Neural cell (in vitro differentiated cells): Measurements from ENCODE around the gene ZCCHC14. TPM values are rescaled to one million over a fixed set of nuclear protein-coding genes. Genes with fewer than 3 reads are reported as not detected.

Experiments used
- H2AFZ ChIP-seq: fragments of 200-600, 300-800 bp; sonication (generic), shearing (Covaris generic); 2 replicates; pipeline ENCODE4 v1.6.0; 2014; ENCODE audit warnings: low read depth, mild to moderate bottlenecking, antibody characterized with exemption, low read length, moderate library complexity
- H3F3A ChIP-seq: fragments of 200-600 bp; shearing (Covaris generic); 2 replicates; pipeline ENCODE4 v1.6.1; 2016; ENCODE audit warnings: mild to moderate bottlenecking, moderate library complexity, mixed read lengths, antibody characterized with exemption, low read length; ENCODE audit not compliant: insufficient read depth, poor library complexity, severe bottlenecking
- H3K27ac ChIP-seq: fragments of 200-600, 300-800 bp; sonication (generic), shearing (Covaris generic); 2 replicates; pipeline ENCODE4 v1.5.1; 2014; ENCODE audit warnings: mild to moderate bottlenecking, low read length, moderate library complexity
- H3K27me3 ChIP-seq: fragments of 300-800, 200-600 bp; sonication (generic), shearing (Covaris generic); 2 replicates; pipeline ENCODE4 v1.6.0; 2014; ENCODE audit warnings: mild to moderate bottlenecking, low read depth, low read length, moderate library complexity; ENCODE audit not compliant: insufficient read depth
- H3K36me3 ChIP-seq: fragments of 300-800, 200-600 bp; sonication (generic), shearing (Covaris generic); 2 replicates; pipeline ENCODE4 v1.5.1; 2014; ENCODE audit warnings: mild to moderate bottlenecking, antibody characterized with exemption, low read length, moderate library complexity; ENCODE audit not compliant: insufficient read depth
- H3K4me2 ChIP-seq: fragments of 300-800, 200-600 bp; sonication (generic), shearing (Covaris generic); 2 replicates; pipeline ENCODE4 v1.6.0; 2014; ENCODE audit warnings: mild to moderate bottlenecking, low read length
- H3K4me3 ChIP-seq: fragments of 300-800, 200-600 bp; sonication (generic), shearing (Covaris generic); 2 replicates; pipeline ENCODE4 v1.5.1; 2014; ENCODE audit warnings: mild to moderate bottlenecking, low read length, moderate library complexity
- H3K79me2 ChIP-seq: fragments of 200-600 bp; shearing (Covaris generic); replicated peaks from 2 replicates; pipeline ENCODE4 v1.6.0; 2014; ENCODE audit warnings: mild to moderate bottlenecking, low read length, moderate library complexity; ENCODE audit not compliant: insufficient read depth
- H3K9ac ChIP-seq: fragments of 300-800, 200-600 bp; sonication (generic), shearing (Covaris generic); 2 replicates; pipeline ENCODE4 v1.6.1; 2016; ENCODE audit warnings: mild to moderate bottlenecking, low read length, mixed read lengths
- H3K9me2 ChIP-seq: fragments of 200-600 bp; shearing (Covaris generic); 2 replicates; pipeline ENCODE4 v1.6.1; 2016; ENCODE audit warnings: mild to moderate bottlenecking, low read length, mixed read lengths; ENCODE audit not compliant: insufficient read depth
- H3K9me3 ChIP-seq: fragments of 200-600, 300-800 bp; sonication (generic), shearing (Covaris generic); 2 replicates; pipeline ENCODE4 v1.6.1; 2016; ENCODE audit warnings: mild to moderate bottlenecking, mixed run types, low read length, moderate library complexity, mixed read lengths
- H4K20me1 ChIP-seq: fragments of 200-600 bp; shearing (Covaris generic); 2 replicates; pipeline ENCODE4 v1.6.1; 2016; ENCODE audit warnings: mild to moderate bottlenecking, mixed run types; ENCODE audit not compliant: insufficient read depth
- EP300 ChIP-seq: fragments of 450-650 bp; conservative IDR thresholded peaks from 2 replicates; pipeline ENCODE4 v1.6.1; 2014; ENCODE audit warnings: antibody characterized with exemption, mild to moderate bottlenecking, moderate library complexity; ENCODE audit not compliant: poor library complexity, severe bottlenecking
- EZH2 ChIP-seq: fragments of 200-600, 300-800 bp; shearing (Covaris generic), sonication (generic); IDR thresholded peaks from 2 replicates; pipeline ENCODE4 v1.6.1; 2014; ENCODE audit warnings: antibody characterized with exemption, low read length, borderline replicate concordance, mild to moderate bottlenecking; ENCODE audit not compliant: insufficient read depth, poor library complexity, severe bottlenecking
- MXI1 ChIP-seq: fragments of 450-650 bp; conservative IDR thresholded peaks from 2 replicates; pipeline ENCODE4 v1.6.1; 2014; ENCODE audit warnings: antibody characterized with exemption, mild to moderate bottlenecking; ENCODE audit not compliant: poor library complexity, severe bottlenecking
- POLR2AphosphoS5 ChIP-seq: IDR thresholded peaks from 2 replicates; pipeline ENCODE4 v1.6.1; 2012
- RAD21 ChIP-seq: fragments of 450-650 bp; conservative IDR thresholded peaks from 2 replicates; pipeline ENCODE4 v1.6.1; 2014; ENCODE audit warnings: antibody characterized with exemption, mild to moderate bottlenecking, moderate library complexity
- SMC3 ChIP-seq: fragments of 450-650 bp; conservative IDR thresholded peaks from 2 replicates; pipeline ENCODE4 v1.6.1; 2014; ENCODE audit warnings: antibody characterized with exemption, mild to moderate bottlenecking, moderate library complexity; ENCODE audit not compliant: poor library complexity
- TAF1 ChIP-seq: IDR thresholded peaks from 2 replicates; pipeline ENCODE4 v1.6.1; 2012; ENCODE audit warnings: low read depth
- polyA plus RNA-seq: library from polyadenylated mRNA; depleted of rRNA; stranded (reverse); fragments of >200 nt; gene quantifications from 2 replicates; pipeline ENCODE4 v1.2.3, GENCODE V29; 2014
- TF ChIP-seq, protein P1 (sequence below): IDR thresholded peaks from 2 replicates; pipeline ENCODE4 v1.6.1; 2012; ENCODE audit warnings: borderline replicate concordance
- TF ChIP-seq, protein P2 (sequence below): fragments of 450-650 bp; IDR thresholded peaks from 2 replicates; pipeline ENCODE4 v1.5.1; 2014; ENCODE audit warnings: antibody characterized with exemption, mild to moderate bottlenecking, moderate library complexity; ENCODE audit not compliant: poor library complexity, severe bottlenecking

The ZCCHC14 gene
- polyA plus RNA-seq, 1 donor from 2014 or later, result 22.1 TPM

DNA sequence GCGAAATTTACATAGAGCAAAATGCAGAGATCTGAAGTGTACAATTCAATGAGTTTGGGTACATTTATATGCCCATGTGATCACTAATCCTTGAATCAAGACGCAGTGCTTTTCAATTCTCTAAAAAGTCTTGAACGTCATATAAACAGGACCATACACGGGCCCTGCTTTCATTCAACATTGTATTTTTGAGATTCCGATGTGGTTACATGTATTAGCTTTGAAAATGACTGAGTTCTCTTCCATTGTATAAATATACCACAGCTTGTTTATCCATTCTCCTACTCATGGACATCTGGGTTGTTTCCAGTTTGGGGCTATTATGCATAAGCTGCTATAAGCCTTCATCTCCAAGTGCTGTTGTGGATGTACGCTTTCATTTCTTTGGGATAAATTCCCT, 45.5 kb downstream of the ZCCHC14 start:
- Histone ChIP-seq H3K9ac (no peak overlapping the region), H3K27ac (no peak overlapping the region), H2AFZ (no peak overlapping the region), H3K9me3 (peaks cover 6% of the 10 kb centered on the region), H3K4me3 (no peak overlapping the region), H4K20me1 (no peaks in the 10 kb centered on the region), H3F3A (no peaks in the 10 kb centered on the region), H3K79me2 (no peaks in the 10 kb centered on the region), H3K9me2 (no peaks in the 10 kb centered on the region), H3K27me3 (no peaks in the 10 kb centered on the region), H3K4me2 (no peak overlapping the region), H3K36me3 (peaks cover 3% of the 10 kb centered on the region)
- no peak for TF ChIP-seq SMC3
- TF ChIP-seq, protein P1, sequence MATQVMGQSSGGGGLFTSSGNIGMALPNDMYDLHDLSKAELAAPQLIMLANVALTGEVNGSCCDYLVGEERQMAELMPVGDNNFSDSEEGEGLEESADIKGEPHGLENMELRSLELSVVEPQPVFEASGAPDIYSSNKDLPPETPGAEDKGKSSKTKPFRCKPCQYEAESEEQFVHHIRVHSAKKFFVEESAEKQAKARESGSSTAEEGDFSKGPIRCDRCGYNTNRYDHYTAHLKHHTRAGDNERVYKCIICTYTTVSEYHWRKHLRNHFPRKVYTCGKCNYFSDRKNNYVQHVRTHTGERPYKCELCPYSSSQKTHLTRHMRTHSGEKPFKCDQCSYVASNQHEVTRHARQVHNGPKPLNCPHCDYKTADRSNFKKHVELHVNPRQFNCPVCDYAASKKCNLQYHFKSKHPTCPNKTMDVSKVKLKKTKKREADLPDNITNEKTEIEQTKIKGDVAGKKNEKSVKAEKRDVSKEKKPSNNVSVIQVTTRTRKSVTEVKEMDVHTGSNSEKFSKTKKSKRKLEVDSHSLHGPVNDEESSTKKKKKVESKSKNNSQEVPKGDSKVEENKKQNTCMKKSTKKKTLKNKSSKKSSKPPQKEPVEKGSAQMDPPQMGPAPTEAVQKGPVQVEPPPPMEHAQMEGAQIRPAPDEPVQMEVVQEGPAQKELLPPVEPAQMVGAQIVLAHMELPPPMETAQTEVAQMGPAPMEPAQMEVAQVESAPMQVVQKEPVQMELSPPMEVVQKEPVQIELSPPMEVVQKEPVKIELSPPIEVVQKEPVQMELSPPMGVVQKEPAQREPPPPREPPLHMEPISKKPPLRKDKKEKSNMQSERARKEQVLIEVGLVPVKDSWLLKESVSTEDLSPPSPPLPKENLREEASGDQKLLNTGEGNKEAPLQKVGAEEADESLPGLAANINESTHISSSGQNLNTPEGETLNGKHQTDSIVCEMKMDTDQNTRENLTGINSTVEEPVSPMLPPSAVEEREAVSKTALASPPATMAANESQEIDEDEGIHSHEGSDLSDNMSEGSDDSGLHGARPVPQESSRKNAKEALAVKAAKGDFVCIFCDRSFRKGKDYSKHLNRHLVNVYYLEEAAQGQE, result no peak
- no peak for TF ChIP-seq EP300
- TF ChIP-seq TAF1, result no peak
- no peak for TF ChIP-seq POLR2AphosphoS5
- no peak for TF ChIP-seq RAD21
- no peak for TF ChIP-seq EZH2
- TF ChIP-seq, protein P2, sequence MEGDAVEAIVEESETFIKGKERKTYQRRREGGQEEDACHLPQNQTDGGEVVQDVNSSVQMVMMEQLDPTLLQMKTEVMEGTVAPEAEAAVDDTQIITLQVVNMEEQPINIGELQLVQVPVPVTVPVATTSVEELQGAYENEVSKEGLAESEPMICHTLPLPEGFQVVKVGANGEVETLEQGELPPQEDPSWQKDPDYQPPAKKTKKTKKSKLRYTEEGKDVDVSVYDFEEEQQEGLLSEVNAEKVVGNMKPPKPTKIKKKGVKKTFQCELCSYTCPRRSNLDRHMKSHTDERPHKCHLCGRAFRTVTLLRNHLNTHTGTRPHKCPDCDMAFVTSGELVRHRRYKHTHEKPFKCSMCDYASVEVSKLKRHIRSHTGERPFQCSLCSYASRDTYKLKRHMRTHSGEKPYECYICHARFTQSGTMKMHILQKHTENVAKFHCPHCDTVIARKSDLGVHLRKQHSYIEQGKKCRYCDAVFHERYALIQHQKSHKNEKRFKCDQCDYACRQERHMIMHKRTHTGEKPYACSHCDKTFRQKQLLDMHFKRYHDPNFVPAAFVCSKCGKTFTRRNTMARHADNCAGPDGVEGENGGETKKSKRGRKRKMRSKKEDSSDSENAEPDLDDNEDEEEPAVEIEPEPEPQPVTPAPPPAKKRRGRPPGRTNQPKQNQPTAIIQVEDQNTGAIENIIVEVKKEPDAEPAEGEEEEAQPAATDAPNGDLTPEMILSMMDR, result no peak
- no peak for TF ChIP-seq MXI1

DNA sequence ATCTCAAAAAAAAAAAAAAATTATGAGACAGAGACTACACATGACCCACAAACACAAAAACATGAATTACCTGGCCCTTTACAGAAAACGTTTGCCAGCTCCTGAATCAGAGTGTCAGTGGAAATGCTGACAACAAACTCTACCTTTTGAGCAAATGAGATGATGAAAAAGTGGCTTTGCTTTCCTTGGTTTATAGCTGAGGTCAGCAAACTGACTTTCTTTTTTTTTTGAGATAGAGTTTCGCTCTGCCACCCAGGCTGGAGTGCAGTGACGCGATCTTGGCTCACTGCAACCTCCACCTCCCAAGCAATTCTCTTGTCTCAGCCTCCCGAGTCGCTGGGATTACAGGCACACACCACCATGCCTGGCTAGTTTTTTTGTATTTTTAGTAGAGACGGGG, 46.3 kb downstream of the ZCCHC14 start:
- H3K36me3 ChIP-seq, result peaks cover 3% of the 10 kb centered on the region
- no peaks in the 10 kb centered on the region for H4K20me1 ChIP-seq
- no peak overlapping the region for H2AFZ ChIP-seq
- no peak overlapping the region for H3K4me3 ChIP-seq
- peaks cover 6% of the 10 kb centered on the region for H3K9me3 ChIP-seq
- TF ChIP-seq, protein P2, result no peak
- H3K4me2 ChIP-seq, result no peak overlapping the region
- H3K27ac ChIP-seq, result no peak overlapping the region
- no peaks in the 10 kb centered on the region for H3K27me3 ChIP-seq
- H3K79me2 ChIP-seq, result peaks cover 4% of the 10 kb centered on the region
- H3F3A ChIP-seq, result no peaks in the 10 kb centered on the region
- no peak overlapping the region for H3K9ac ChIP-seq
- H3K9me2 ChIP-seq, result no peaks in the 10 kb centered on the region
